GM18517 (cell line): Measurements from ENCODE around the gene AUTS2.
A peak's percentile ranks its signal among the peaks of the same experiment; 100 is the strongest.

Experiments
- ATAC-seq: cut with Tn5 transposase; IDR thresholded peaks from one replicate; pipeline ENCODE4 v1.9.1; 2021; ENCODE audit warnings: mild to moderate bottlenecking, moderate library complexity; ENCODE audit not compliant: unreplicated experiment

Gene AUTS2

DNA sequence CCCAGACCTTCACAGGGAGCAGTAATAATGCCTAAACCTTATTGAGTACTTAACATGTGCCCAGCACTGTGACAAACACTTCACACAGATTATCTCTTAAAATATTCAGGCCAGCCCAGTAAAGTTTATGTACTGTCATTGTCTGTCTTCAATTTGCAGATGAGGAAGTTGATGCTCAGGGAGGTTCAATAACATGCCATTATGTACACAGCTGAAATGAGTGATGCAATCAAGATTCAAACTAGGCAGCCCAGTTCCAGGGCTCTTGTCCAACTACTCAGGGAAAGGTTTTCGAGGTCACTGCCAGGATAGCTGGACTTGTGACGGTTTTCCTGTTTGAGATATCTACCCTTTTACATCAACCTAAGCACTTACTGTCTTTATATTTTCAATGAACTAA is 56.1 kb downstream of the AUTS2 start:
- no peak for ATAC-seq

DNA sequence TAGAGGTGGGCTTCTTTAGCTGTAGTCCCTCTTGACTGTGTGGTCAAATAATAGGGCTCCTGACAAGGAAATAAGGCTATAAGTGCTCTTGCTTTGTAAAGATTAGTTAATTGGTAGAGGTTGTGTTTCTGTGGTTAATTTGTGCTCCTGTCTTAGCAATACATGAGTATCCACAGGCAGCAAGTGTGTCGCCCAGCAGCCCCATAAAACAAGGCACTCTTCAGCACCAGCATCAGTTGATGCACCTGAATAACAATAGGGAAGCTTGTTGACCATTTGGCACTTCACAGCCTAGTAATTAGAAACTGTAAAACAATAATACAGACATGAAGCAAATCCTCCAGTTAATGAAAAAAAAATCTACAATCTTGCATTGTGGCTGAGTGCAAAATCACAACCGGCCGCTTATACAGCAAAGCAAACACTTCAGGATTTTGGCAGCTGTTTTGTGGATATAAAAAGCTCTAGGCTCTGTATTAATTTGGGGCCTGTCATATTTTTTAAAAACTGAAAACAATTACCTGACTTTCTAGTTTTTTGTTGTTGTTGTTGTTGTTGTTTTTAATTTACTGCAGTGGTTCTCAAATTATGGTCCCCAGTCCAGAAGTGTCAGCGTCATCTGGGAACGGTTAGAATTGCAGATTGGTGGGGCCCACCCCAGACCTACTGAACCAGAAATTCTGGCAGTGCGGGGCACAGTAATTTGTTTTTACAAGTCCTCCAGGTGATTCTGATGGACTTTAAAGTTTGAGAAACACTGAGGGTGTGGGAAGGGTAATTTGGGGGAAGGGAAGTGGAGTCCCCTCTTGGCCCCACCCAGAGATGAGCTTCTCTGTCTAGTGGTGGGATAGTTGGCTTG is 56.8 kb downstream of the AUTS2 start:
- ATAC-seq: no peak

GRCh38 chr7:69656077-69656476 is 57.8 kb downstream of the AUTS2 start:
- ATAC-seq: no peak

DNA sequence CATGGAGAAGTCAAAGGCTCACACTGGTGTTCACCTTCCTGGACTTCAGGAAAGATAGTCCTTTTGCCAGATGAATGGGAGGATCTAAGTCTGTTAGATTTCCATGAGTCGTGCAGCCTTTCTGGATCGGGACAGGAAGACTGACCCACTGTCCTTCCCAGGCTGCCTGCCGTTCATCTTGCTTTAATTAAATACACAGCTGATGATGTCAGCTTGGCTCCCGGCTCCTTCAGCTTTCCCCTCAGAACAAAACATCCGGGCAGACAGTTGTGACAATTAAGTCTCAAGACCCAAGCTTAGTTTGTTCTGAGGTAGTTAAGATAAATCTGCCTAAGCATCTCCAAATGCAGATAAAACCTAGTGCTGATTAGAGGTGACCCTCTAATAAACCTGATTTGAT is 58.6 kb downstream of the AUTS2 start:
- no peak for ATAC-seq

DNA sequence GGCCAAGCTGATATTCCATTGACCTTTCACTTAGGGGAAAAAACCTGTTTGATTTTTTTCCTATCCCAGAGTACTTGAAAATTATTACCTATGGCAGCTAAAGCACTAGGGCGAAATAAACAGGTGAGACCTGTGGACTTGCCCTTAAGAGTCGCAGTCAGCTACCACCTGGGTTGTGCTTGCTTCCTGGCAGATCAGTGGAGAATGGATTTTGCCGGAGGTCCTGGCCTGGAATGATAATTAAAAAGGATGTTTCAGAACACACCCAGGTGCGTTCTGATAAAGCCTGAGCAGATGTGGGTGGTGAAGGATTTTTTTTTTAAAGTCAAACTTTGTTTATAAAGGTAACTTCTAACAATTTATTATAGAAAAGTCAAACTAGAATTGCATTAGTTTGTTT is 59.1 kb downstream of the AUTS2 start:
- ATAC-seq: no peak

GRCh38 chr7:69657985-69658384 is 59.7 kb downstream of the AUTS2 start:
- no peak for ATAC-seq

GRCh38 chr7:69659983-69660382 is 61.7 kb downstream of the AUTS2 start:
- ATAC-seq: no peak

- ATAC-seq: no peak
Observed at GRCh38 chr7:69661342-69661741, 63.1 kb downstream of the AUTS2 start.

DNA sequence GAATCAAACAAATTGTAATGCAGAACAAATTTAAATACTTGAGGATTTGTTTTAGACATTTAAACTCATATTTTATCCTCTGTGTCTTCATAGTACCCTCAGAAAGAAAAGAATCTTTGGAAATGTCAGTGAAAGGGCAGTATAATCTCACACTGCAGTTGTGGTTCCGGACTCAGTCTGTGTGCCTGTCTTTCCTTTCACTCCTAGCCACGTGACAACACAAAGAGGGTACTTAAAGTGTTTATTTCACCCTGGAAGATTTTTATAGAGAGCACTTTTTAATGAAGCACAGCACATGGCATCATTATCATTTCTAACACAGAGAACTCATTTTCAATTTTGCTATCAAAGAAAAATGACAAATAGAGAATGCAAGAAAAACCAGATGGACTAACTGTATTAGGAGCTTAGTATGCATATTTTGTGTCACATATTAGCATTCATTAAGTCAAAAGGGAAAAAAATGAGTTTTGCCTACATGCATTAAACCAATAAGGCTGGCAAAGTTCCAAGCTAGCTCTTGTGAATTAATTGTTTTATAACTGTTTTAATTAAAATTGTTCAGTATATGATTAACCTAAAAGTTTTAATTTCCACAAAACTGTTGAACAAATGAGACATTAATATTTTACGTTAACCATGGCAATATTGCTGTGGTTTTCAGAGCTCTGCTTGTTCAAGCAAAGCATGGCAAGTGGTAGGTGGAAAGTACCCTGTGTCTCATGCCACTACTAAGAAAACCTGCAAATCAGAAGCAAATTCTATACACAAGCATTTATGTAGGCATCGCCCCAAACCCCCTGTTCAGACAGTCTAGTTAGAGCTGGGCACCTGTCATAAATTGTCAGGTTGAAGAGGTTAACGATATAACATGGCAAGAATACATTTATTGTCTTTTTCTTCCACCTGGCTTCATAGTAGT is 65.9 kb downstream of the AUTS2 start:
- peak; percentile 63 for ATAC-seq

GRCh38 chr7:69665369-69665768 is 67.1 kb downstream of the AUTS2 start:
- no peak for ATAC-seq

DNA sequence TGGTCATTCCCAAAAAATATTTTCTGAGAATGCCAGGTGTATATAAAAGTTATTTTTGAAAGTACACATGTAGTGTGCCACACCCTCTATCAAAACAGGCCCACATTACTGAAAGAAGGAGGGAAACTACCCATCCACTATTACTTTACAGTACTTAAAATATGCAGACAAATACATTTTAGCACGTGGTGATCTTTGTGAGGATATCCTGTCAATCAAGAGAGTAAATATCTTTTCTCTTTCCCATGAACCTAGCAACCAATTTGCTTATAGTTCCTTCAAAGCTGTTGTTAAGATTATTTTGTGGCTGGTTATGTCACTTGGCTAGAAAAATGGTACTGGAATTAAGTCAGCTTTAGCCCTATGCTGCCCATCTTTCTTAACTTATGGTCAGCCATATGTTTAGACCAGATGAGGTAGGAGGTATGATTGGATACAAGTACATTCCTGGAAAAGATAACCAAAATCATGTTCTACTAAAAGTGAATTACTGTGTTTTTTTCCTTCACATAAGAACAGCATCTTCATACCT is 70.1 kb downstream of the AUTS2 start:
- no peak for ATAC-seq

DNA sequence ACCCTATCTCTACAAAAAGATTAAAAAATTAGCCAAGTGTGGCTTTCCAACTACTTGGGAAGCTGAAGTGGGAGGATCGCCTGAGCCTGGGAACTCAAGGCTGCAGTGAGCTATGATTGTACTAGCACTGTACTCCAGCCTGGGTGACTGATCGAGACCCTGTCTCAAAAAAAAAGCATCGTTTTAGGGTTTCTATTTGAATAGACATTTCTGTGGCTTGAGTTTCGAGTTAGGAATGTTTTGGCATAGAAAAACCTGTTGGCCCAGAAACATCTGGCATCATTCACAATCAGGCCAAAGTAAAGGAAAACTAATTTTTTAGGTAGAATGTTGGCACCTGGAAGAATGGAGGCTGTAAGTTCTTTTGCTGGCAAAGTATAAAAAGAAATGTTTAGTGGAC is 72.4 kb downstream of the AUTS2 start:
- no peak for ATAC-seq

DNA sequence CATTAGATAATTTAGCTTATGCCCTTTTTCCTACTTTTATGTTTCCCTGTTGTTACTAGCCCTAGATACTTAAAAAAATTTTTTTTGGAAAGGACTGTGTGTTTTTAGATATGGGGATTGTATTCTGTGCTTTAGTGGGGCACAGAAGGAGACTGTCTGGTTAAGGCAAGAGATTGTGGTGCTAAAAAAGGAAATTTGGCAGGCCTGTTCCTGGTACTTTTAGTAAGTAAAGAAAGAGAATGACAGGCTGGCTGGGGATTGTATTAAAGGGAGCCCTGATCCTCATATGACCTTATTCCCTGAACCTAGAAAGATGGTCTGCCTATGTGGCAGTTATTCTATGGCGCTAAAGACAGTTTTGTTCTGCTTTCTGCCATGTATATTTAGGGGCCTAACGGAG is 74.8 kb downstream of the AUTS2 start:
- no peak for ATAC-seq

GRCh38 chr7:69674701-69675182 is 76.5 kb downstream of the AUTS2 start:
- ATAC-seq: peak; percentile 87

- no peak for ATAC-seq
Observed at GRCh38 chr7:69676247-69676646, 78.0 kb downstream of the AUTS2 start.

DNA sequence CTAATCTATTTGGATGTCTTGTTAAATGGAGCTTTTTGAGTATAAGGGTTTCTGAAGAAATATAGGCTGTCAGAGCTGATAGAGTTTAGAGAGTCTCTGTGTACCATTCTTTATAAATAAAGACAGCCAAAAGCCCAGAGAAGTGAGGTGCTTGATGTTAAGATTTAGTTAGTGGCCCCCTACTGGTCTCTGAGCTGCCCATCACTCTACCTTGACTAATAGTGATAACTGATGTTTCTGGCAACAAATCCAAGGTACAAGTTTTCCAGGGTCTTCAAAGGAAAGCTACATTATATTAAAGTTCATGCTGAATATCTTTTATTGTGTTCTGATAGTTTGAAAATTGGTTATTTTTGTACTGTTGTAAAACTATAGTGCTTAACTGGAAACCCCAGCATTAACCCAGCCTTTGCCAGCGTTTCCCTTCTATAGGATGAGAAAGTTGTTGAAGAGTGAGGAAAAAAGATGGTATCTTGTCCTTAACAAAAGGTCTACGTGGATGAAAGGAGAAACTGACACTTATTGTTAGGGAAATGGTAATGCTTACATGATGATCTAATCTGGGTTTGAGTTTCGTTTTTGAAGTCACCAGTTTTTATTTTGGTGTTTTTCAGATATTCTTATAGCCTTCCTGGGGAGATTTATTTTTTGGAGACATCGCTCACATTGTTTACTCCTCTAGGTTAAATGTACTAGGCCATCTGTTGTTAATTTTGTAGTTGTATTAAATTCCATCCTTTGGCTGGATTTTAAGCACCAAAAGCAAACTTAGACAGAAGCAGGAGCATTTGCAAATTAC is 79.0 kb downstream of the AUTS2 start:
- no peak for ATAC-seq

- ATAC-seq: no peak
Observed at GRCh38 chr7:69677881-69678493, 79.7 kb downstream of the AUTS2 start.

DNA sequence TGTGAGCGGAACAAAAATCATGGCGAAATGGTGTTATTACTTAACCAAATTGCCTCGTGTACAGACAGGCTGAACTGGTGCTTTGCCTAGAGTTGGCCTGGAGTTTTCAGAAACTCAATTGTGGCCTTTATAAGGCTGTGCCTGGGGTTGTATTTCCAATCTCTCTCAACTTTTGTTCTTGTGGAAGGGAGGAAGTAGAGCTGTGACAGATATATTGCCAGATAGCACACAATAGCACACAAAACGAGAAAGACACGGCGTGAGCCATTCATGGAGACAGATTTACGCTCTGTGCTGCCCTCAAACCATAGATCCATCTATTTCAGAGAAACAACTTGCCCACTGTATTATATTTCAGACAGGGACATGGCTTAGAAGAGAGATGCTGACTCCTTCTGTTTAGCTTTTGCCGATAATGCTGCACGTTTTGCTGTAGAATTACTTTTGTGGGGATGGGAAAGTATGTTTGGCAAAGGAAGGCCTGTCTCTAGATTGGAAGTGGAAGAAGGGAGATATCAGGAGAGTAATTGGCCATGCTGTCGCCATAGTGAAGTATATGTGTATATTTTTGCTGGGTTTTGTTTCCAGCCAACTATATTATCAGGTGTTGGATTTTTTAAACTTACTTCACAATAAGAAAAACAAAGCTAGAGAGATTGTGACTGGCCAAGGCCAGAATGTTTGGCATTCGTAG is 80.4 kb downstream of the AUTS2 start:
- no peak for ATAC-seq

- no peak for ATAC-seq
Observed at GRCh38 chr7:69681181-69681580, 82.9 kb downstream of the AUTS2 start.

DNA sequence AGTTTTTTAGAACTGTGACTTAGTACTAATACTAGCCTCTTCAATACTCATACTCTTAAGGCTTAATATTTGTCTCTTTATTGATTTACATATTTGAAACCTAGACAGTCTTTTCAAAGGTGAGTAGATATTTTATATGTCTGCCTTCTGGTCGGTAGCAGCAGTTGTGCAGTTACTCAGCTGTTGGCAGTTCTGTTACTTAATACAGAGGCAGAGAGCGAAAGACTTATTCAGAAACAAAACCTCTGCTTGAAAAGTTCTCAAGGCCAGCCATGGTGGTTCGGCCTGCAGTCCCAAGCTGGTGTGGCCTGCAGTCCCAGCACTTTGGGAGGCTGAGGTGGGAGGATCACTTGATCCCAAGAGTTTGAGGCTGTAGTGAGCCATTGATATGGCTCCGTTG is 84.2 kb downstream of the AUTS2 start:
- ATAC-seq: no peak
